ENCODE data around the gene ZNF774.

GRCh38 chr15:90322538-90322937, 29.5 kb upstream of the ZNF774 start:
- no peak for TF ChIP-seq POLR2A (IDR thresholded peaks at IDR 0.05)
- TF ChIP-seq CTCF (IDR thresholded peaks at IDR 0.05), result no peak

Data from heart left ventricle (tissue), 13 donors.